A673 (cell line): ENCODE measurements around the gene SMIM32.

Source experiments
- CTCF ChIP-seq: fragments of 300-800, 200-600 bp; sonication (generic); conservative IDR thresholded peaks from 2 replicates; pipeline ENCODE4 v1.5.1; 2017; ENCODE audit warnings: low read depth, mild to moderate bottlenecking, antibody characterized with exemption, low read length, moderate library complexity, mixed read lengths
- EZH2 ChIP-seq: fragments of 200-600 bp; sonication (generic); IDR thresholded peaks from 2 replicates; pipeline ENCODE4 v1.6.1; 2017; ENCODE audit warnings: borderline replicate concordance, low read depth, mild to moderate bottlenecking, mixed read lengths, antibody characterized with exemption, low read length; ENCODE audit not compliant: poor library complexity, severe bottlenecking

GRCh38 chr5:136166909-136167308 is 26.1 kb downstream of the SMIM32 start:
- no peak for TF ChIP-seq CTCF
- no peak for TF ChIP-seq EZH2
